HG03025 (cell line): Measurements from ENCODE around the gene SHROOM3.
"Not testable (repeated sequence)": the region's sequence is repeated elsewhere in the genome, so short reads cannot be mapped to it uniquely, and the experiment has no call there.

Experiments used
- ATAC-seq: cut with Tn5 transposase; IDR thresholded peaks from one replicate; pipeline ENCODE4 v1.9.1; 2021; ENCODE audit warnings: mild to moderate bottlenecking, moderate library complexity; ENCODE audit not compliant: unreplicated experiment, low FRiP score

The SHROOM3 gene

GRCh38 chr4:76434901-76435527, at the start of gene SHROOM3:
SHROOM3 (plus strand) TSS chr4:76435229; CDS start chr4:76436053, 824 bp downstream.
- no peak for ATAC-seq

- no peak for ATAC-seq
Measured at GRCh38 chr4:76385974-76386373, 49.1 kb upstream of the SHROOM3 start.

- ATAC-seq: no peak
Measured at GRCh38 chr4:76386566-76387305, 48.3 kb upstream of the SHROOM3 start.

GRCh38 chr4:76388160-76388908, 46.7 kb upstream of the SHROOM3 start:
- ATAC-seq: no peak

GRCh38 chr4:76401654-76402053, 33.4 kb upstream of the SHROOM3 start:
- ATAC-seq: no peak

GRCh38 chr4:76406081-76406480, 28.9 kb upstream of the SHROOM3 start:
- ATAC-seq: no peak

- no peak for ATAC-seq
Measured at GRCh38 chr4:76407440-76408119, 27.4 kb upstream of the SHROOM3 start.

GRCh38 chr4:76410636-76411035, 24.4 kb upstream of the SHROOM3 start:
- ATAC-seq: no peak

GRCh38 chr4:76420188-76420761, 14.8 kb upstream of the SHROOM3 start:
- no peak for ATAC-seq

- ATAC-seq: no peak
Measured at GRCh38 chr4:76420762-76421581, 14.1 kb upstream of the SHROOM3 start, which contains the start of gene CCDC158. CCDC158 (minus strand) TSS chr4:76421141; CDS start chr4:76403207, 17,934 bp downstream.

GRCh38 chr4:76423159-76423558, 11.9 kb upstream of the SHROOM3 start:
- not testable (repeated sequence) for ATAC-seq

GRCh38 chr4:76426272-76426671, 8.8 kb upstream of the SHROOM3 start:
- ATAC-seq: no peak

GRCh38 chr4:76429636-76430035, 5.4 kb upstream of the SHROOM3 start:
- no peak for ATAC-seq

GRCh38 chr4:76430519-76431388, 4.3 kb upstream of the SHROOM3 start:
- no peak for ATAC-seq

GRCh38 chr4:76435528-76436319, 695 bp downstream of the SHROOM3 start:
- no peak for ATAC-seq

GRCh38 chr4:76439491-76439890, 4.5 kb downstream of the SHROOM3 start:
- ATAC-seq: no peak

- ATAC-seq: no peak
Measured at GRCh38 chr4:76441881-76442280, 6.9 kb downstream of the SHROOM3 start.

GRCh38 chr4:76442807-76443206, 7.8 kb downstream of the SHROOM3 start:
- no peak for ATAC-seq
